ENCODE results near the gene NEURL1B.

NEURL1B gene

GRCh38 chr5:172681421-172681820, 40.4 kb downstream of the NEURL1B start:
- no peak for DNase-seq

- DNase-seq = no peak
These were observed 42.2 kb downstream of the NEURL1B start for GRCh38 chr5:172683264-172683644.

- DNase-seq = no peak
These were observed 42.8 kb downstream of the NEURL1B start for GRCh38 chr5:172683645-172684471.

GRCh38 chr5:172685091-172685490, 44.0 kb downstream of the NEURL1B start:
- DNase-seq = no peak

- DNase-seq = no peak
These were observed 45.0 kb downstream of the NEURL1B start for GRCh38 chr5:172686111-172686510.

GRCh38 chr5:172686539-172687390, 45.7 kb downstream of the NEURL1B start:
- no peak for DNase-seq

GRCh38 chr5:172687940-172688339, 46.9 kb downstream of the NEURL1B start:
- no peak for DNase-seq

GRCh38 chr5:172688349-172689217, 47.5 kb downstream of the NEURL1B start:
- no peak for DNase-seq

- DNase-seq = no peak
These were observed 48.1 kb downstream of the NEURL1B start for GRCh38 chr5:172689218-172689572.

- no peak for DNase-seq
These were observed 48.7 kb downstream of the NEURL1B start for GRCh38 chr5:172689801-172690200.

- DNase-seq = no peak
These were observed 49.4 kb downstream of the NEURL1B start for GRCh38 chr5:172690258-172691075.

GRCh38 chr5:172691886-172692285, 50.8 kb downstream of the NEURL1B start:
- DNase-seq = no peak

- no peak for DNase-seq
These were observed 51.4 kb downstream of the NEURL1B start for GRCh38 chr5:172692451-172692850.

- DNase-seq = no peak
These were observed 51.9 kb downstream of the NEURL1B start for GRCh38 chr5:172692981-172693380.

- no peak for DNase-seq
These were observed 53.0 kb downstream of the NEURL1B start for GRCh38 chr5:172694061-172694460.

GRCh38 chr5:172694541-172694940, 53.5 kb downstream of the NEURL1B start:
- no peak for DNase-seq

GRCh38 chr5:172695232-172696054, 54.4 kb downstream of the NEURL1B start:
- DNase-seq = no peak

- DNase-seq = no peak
These were observed 55.2 kb downstream of the NEURL1B start for GRCh38 chr5:172696171-172696849.

- peak; percentile 66 for DNase-seq
These were observed 56.4 kb downstream of the NEURL1B start for GRCh38 chr5:172697123-172698121.

Data from NCI-H2171 treated with DMSO at 0.1 percent for 48 hours (cell line).